Fibroblast of mammary gland (primary cell): ENCODE data around the gene PM20D1.

Source experiments
- DNase-seq: peaks from one replicate; pipeline ENCODE4 v3.0.0-alpha.2; 2010; ENCODE audit warnings: low read depth
- H3K4me3 ChIP-seq: 2 replicates; pipeline ENCODE4 v1.5.1; 2011; ENCODE audit warnings: low read depth, mild to moderate bottlenecking, low read length, moderate library complexity; ENCODE audit not compliant: control insufficient read depth
- CTCF ChIP-seq: conservative IDR thresholded peaks from 2 replicates; pipeline ENCODE4 v1.5.1; 2011; ENCODE audit warnings: low read depth, low read length, inconsistent platforms; ENCODE audit not compliant: control insufficient read depth, insufficient read depth

The PM20D1 gene

GRCh38 chr1:205852969-205853368, 3.0 kb upstream of the PM20D1 start:
- no peak for DNase-seq
- no peak overlapping the region for H3K4me3 ChIP-seq
- no peak for TF ChIP-seq CTCF

GRCh38 chr1:205851993-205852392, 2.1 kb upstream of the PM20D1 start:
- H3K4me3 ChIP-seq: no peak overlapping the region
- no peak for DNase-seq
- TF ChIP-seq CTCF: no peak

- no peak overlapping the region for H3K4me3 ChIP-seq
- no peak for TF ChIP-seq CTCF
- DNase-seq: no peak
These were observed 6.7 kb downstream of the PM20D1 start for GRCh38 chr1:205843036-205843859.

- DNase-seq: no peak
These were observed 7.7 kb downstream of the PM20D1 start for GRCh38 chr1:205842229-205842628.

GRCh38 chr1:205840146-205840923, 9.6 kb downstream of the PM20D1 start:
- no peak for DNase-seq
- no peak for TF ChIP-seq CTCF
- H3K4me3 ChIP-seq: no peak overlapping the region

More at GRCh38 chr1:205842229-205842628, 7.7 kb downstream of the PM20D1 start:
- TF ChIP-seq CTCF: no peak
- no peak overlapping the region for H3K4me3 ChIP-seq

GRCh38 chr1:205837382-205837970, 12.5 kb downstream of the PM20D1 start:
- no peak overlapping the region for H3K4me3 ChIP-seq
- TF ChIP-seq CTCF: no peak
- DNase-seq: no peak
